Gastrocnemius medialis (tissue), 4 donors: Measurements from ENCODE around the gene KNG1.

Experiments
- CTCF ChIP-seq, 5 experiments: fragments of 450-650 bp in 3 of 5; fragments of 200-600 bp in 2 of 5; sonication (generic) in 2 of 5; IDR thresholded peaks in 4 of 5; conservative IDR thresholded peaks in 1 of 5; 1 replicate in 4 of 5; 2 replicates in 1 of 5; pipeline ENCODE4 v1.5.1; 2016 to 2019; ENCODE audit warnings: antibody characterized with exemption in 5 of 5, mild to moderate bottlenecking in 3 of 5, moderate library complexity in 3 of 5
- POLR2A ChIP-seq, 2 donors: fragments of 450-650 bp; IDR thresholded peaks; one replicate each; pipeline ENCODE4 v1.6.1; 2017; ENCODE audit warnings: antibody characterized with exemption in 2 of 2, mild to moderate bottlenecking in 2 of 2, moderate library complexity in 2 of 2

- TF ChIP-seq CTCF (IDR thresholded peaks at IDR 0.05 in 4 of 5, conservative IDR thresholded peaks at IDR 0.05 in 1 of 5) (no peak), POLR2A (IDR thresholded peaks at IDR 0.05) (peak; percentile 49 to 61)
These were observed 66.8 kb downstream of the KNG1 start for GRCh38 chr3:186783731-186784515.
